Stomach smooth muscle (tissue), 2 donors: ENCODE data around the gene RAD51B.
"Not testable (repeated sequence)": the region's sequence is repeated elsewhere in the genome, so short reads cannot be mapped to it uniquely, and the experiment has no call there.

Experiments
- H3K27ac ChIP-seq: one replicate; pipeline ENCODE4 v1.7.0; 2013; ENCODE audit warnings: mild to moderate bottlenecking, low read length, inconsistent platforms
- H3K27me3 ChIP-seq, 2 donors: one replicate each; pipeline ENCODE4 v1.7.0; 2013; ENCODE audit warnings: low read length in 2 of 2; ENCODE audit not compliant: insufficient read depth in 2 of 2, control insufficient read depth in 1 of 2
- H3K36me3 ChIP-seq, 2 donors: one replicate each; pipeline ENCODE4 v1.7.0; 2013; ENCODE audit warnings: low read length in 2 of 2; ENCODE audit not compliant: control insufficient read depth in 2 of 2, insufficient read depth in 2 of 2
- H3K4me1 ChIP-seq: one replicate; pipeline ENCODE4 v1.7.0; 2013; ENCODE audit warnings: low read length; ENCODE audit not compliant: control insufficient read depth, insufficient read depth
- H3K4me3 ChIP-seq, 2 donors: one replicate each; pipeline ENCODE4 v1.7.0; 2013; ENCODE audit warnings: low read length in 2 of 2
- H3K9ac ChIP-seq, 2 donors: one replicate each; pipeline ENCODE4 v1.7.0; 2013; ENCODE audit warnings: low read length in 2 of 2, mild to moderate bottlenecking in 1 of 2
- H3K9me3 ChIP-seq, 2 donors: one replicate each; pipeline ENCODE4 v1.7.0; 2013; ENCODE audit warnings: low read length in 2 of 2; ENCODE audit not compliant: control insufficient read depth in 2 of 2
- donor health status: healthy.
- donor health status: Pancreatic carcinoma.

RAD51B gene

GRCh38 chr14:68098834-68099233 lies 279.3 kb downstream of the RAD51B start:
- Histone ChIP-seq H3K27ac (peak overlapping the region; percentile 64), H3K4me1 (peaks cover 2% of the 10 kb centered on the region), H3K9me3 (no peaks in the 10 kb centered on the region)

GRCh38 chr14:68099495-68100045 lies 280.0 kb downstream of the RAD51B start:
- Histone ChIP-seq H3K27me3 (no peaks in the 10 kb centered on the region), H3K9ac (no peak overlapping the region), H3K4me3 (no peak overlapping the region), H3K27ac (peak overlapping the region; percentile 64), H3K36me3 (no peaks in the 10 kb centered on the region), H3K9me3 (no peaks in the 10 kb centered on the region), H3K4me1 (peaks cover 2% of the 10 kb centered on the region)

More at GRCh38 chr14:68098834-68099233, 279.3 kb downstream of the RAD51B start:
- Histone ChIP-seq H3K27me3 (no peaks in the 10 kb centered on the region), H3K36me3 (no peaks in the 10 kb centered on the region), H3K4me3 (no peak overlapping the region), H3K9ac (no peak overlapping the region)

GRCh38 chr14:68101715-68102301 lies 282.2 kb downstream of the RAD51B start:
- not testable (repeated sequence) for H3K9me3 ChIP-seq, H3K27ac ChIP-seq, H3K4me3 ChIP-seq, H3K9ac ChIP-seq, H3K27me3 ChIP-seq, H3K36me3 ChIP-seq, H3K4me1 ChIP-seq

- peak overlapping the region; percentile 50 for H3K27ac ChIP-seq
- H3K4me1 ChIP-seq, result peaks cover 2% of the 10 kb centered on the region
- H3K36me3 ChIP-seq, result no peaks in the 10 kb centered on the region
Observed at GRCh38 chr14:68103853-68104252, 284.3 kb downstream of the RAD51B start.

GRCh38 chr14:68104518-68104917 lies 284.9 kb downstream of the RAD51B start:
- H3K36me3 ChIP-seq, result no peaks in the 10 kb centered on the region
- no peaks in the 10 kb centered on the region for H3K9me3 ChIP-seq
- H3K27ac ChIP-seq, result no peak overlapping the region
- no peak overlapping the region for H3K4me3 ChIP-seq
- H3K27me3 ChIP-seq, result no peaks in the 10 kb centered on the region
- H3K9ac ChIP-seq, result no peak overlapping the region
- H3K4me1 ChIP-seq, result peaks cover 2% of the 10 kb centered on the region

More at GRCh38 chr14:68103853-68104252, 284.3 kb downstream of the RAD51B start:
- no peak overlapping the region for H3K9ac ChIP-seq
- no peaks in the 10 kb centered on the region for H3K27me3 ChIP-seq
- no peaks in the 10 kb centered on the region for H3K9me3 ChIP-seq
- no peak overlapping the region for H3K4me3 ChIP-seq

GRCh38 chr14:68105816-68106215 lies 286.2 kb downstream of the RAD51B start:
- Histone ChIP-seq H3K27me3 (no peaks in the 10 kb centered on the region), H3K9ac (no peak overlapping the region), H3K36me3 (no peaks in the 10 kb centered on the region), H3K4me3 (no peak overlapping the region), H3K4me1 (no peaks in the 10 kb centered on the region), H3K27ac (no peak overlapping the region), H3K9me3 (no peaks in the 10 kb centered on the region)

GRCh38 chr14:68106456-68106855 lies 286.9 kb downstream of the RAD51B start:
- Histone ChIP-seq H3K9ac (no peak overlapping the region), H3K9me3 (no peaks in the 10 kb centered on the region), H3K27ac (no peak overlapping the region), H3K4me1 (no peaks in the 10 kb centered on the region), H3K4me3 (no peak overlapping the region), H3K27me3 (no peaks in the 10 kb centered on the region), H3K36me3 (no peaks in the 10 kb centered on the region)

GRCh38 chr14:68106905-68107304 lies 287.3 kb downstream of the RAD51B start:
- Histone ChIP-seq H3K27ac (no peak overlapping the region), H3K9me3 (no peaks in the 10 kb centered on the region), H3K9ac (no peak overlapping the region), H3K27me3 (no peaks in the 10 kb centered on the region), H3K36me3 (no peaks in the 10 kb centered on the region), H3K4me1 (no peaks in the 10 kb centered on the region), H3K4me3 (no peak overlapping the region)

GRCh38 chr14:68109132-68109900 lies 289.7 kb downstream of the RAD51B start:
- Histone ChIP-seq H3K9me3 (no peaks in the 10 kb centered on the region), H3K27ac (no peak overlapping the region), H3K9ac (no peak overlapping the region), H3K27me3 (no peaks in the 10 kb centered on the region), H3K4me3 (no peak overlapping the region), H3K4me1 (no peaks in the 10 kb centered on the region), H3K36me3 (no peaks in the 10 kb centered on the region)

- H3K36me3 ChIP-seq, result no peaks in the 10 kb centered on the region
- H3K9me3 ChIP-seq, result no peaks in the 10 kb centered on the region
- no peak overlapping the region for H3K9ac ChIP-seq
- no peaks in the 10 kb centered on the region for H3K27me3 ChIP-seq
- no peak overlapping the region for H3K4me3 ChIP-seq
- no peaks in the 10 kb centered on the region for H3K4me1 ChIP-seq
- H3K27ac ChIP-seq, result no peak overlapping the region
Observed at GRCh38 chr14:68111097-68111852, 291.7 kb downstream of the RAD51B start.
